Measurements from ENCODE around the gene SH3D21.

SH3D21 gene

GRCh38 chr1:36322786-36323635 is 16.8 kb downstream of the SH3D21 start:
- peak; percentile 64 for DNase-seq (ENCODE audit: low read depth)
- no peak for TF ChIP-seq CTCF (conservative IDR thresholded peaks at IDR 0.05; ENCODE audit: low read length)
- peak overlapping the region; percentile 80 for H3K4me3 ChIP-seq (ENCODE audit: low read length)

GRCh38 chr1:36323636-36324352 is 17.6 kb downstream of the SH3D21 start, which contains the start of gene EVA1B:
Gene EVA1B, minus strand, starts transcription at chr1:36323645. Its CDS starts 608 bp downstream, at chr1:36323037.
- peak within 1 kb of the TSS; percentile 80 for H3K4me3 ChIP-seq (ENCODE audit: low read length)
- TF ChIP-seq CTCF (conservative IDR thresholded peaks at IDR 0.05; ENCODE audit: low read length): no peak
- peak; percentile 77 for DNase-seq (ENCODE audit: low read depth)

- H3K4me3 ChIP-seq (ENCODE audit: low read length): no peak overlapping the region; the same call in none of the 2 replicates
- DNase-seq (ENCODE audit: low read depth): no peak
- no peak for TF ChIP-seq CTCF (conservative IDR thresholded peaks at IDR 0.05; ENCODE audit: low read length)
Observed at GRCh38 chr1:36324353-36324703, 18.2 kb downstream of the SH3D21 start.

GRCh38 chr1:36326499-36326898 is 20.3 kb downstream of the SH3D21 start:
- H3K4me3 ChIP-seq (ENCODE audit: low read length): no peak overlapping the region
- no peak for DNase-seq (ENCODE audit: low read depth)
- no peak for TF ChIP-seq CTCF (conservative IDR thresholded peaks at IDR 0.05; ENCODE audit: low read length)

- H3K4me3 ChIP-seq (ENCODE audit: low read length): no peak overlapping the region
- peak; percentile 64 for DNase-seq (ENCODE audit: low read depth)
- no peak for TF ChIP-seq CTCF (conservative IDR thresholded peaks at IDR 0.05; ENCODE audit: low read length)
Observed at GRCh38 chr1:36327421-36328087, 21.4 kb downstream of the SH3D21 start.

GRCh38 chr1:36328088-36328480 is 21.9 kb downstream of the SH3D21 start:
- TF ChIP-seq CTCF (conservative IDR thresholded peaks at IDR 0.05; ENCODE audit: low read length): no peak
- H3K4me3 ChIP-seq (ENCODE audit: low read length): no peak overlapping the region
- no peak for DNase-seq (ENCODE audit: low read depth)

All from AG10803 (cell line).